Astrocyte (in vitro differentiated cells and primary cell): ENCODE results near the gene HS6ST2. TPM values are rescaled to one million over a fixed set of nuclear protein-coding genes. Genes with fewer than 3 reads are reported as not detected.

Experiments used
- DNase-seq: peaks from one replicate; pipeline ENCODE4 v3.0.0-alpha.2; 2010; ENCODE audit warnings: low read depth
- FAIRE-seq: peaks from 2 replicates; lab custom pipeline; 2011; peaks lifted over from hg19 to GRCh38; lab: Jason Lieb, UNC
- H2AFZ ChIP-seq: 2 replicates; pipeline ENCODE4 v1.6.0; 2012; ENCODE audit warnings: low read depth, low read length, inconsistent platforms
- H3K27ac ChIP-seq: 2 replicates; pipeline ENCODE4 v1.5.1; 2011; ENCODE audit warnings: low read depth, low read length, inconsistent platforms
- H3K27me3 ChIP-seq: 2 replicates; pipeline ENCODE4 v1.6.0; 2011; ENCODE audit warnings: low read length, inconsistent platforms; ENCODE audit not compliant: insufficient read depth
- H3K36me3 ChIP-seq: 2 replicates; pipeline ENCODE4 v1.5.1; 2011; ENCODE audit warnings: low read length, inconsistent platforms; ENCODE audit not compliant: insufficient read depth
- H3K4me1 ChIP-seq: 2 replicates; pipeline ENCODE4 v1.5.1; 2011; ENCODE audit warnings: low read length, inconsistent platforms; ENCODE audit not compliant: insufficient read depth
- H3K4me2 ChIP-seq: 2 replicates; pipeline ENCODE4 v1.6.0; 2012; ENCODE audit warnings: low read length, inconsistent platforms
- H3K4me3 ChIP-seq: 2 replicates; pipeline ENCODE4 v1.5.1; 2011; ENCODE audit warnings: low read depth, mild to moderate bottlenecking, low read length, inconsistent platforms; ENCODE audit not compliant: insufficient read depth
- H3K79me2 ChIP-seq: 2 replicates; pipeline ENCODE4 v1.6.0; 2012; ENCODE audit warnings: mild to moderate bottlenecking, low read length, inconsistent platforms; ENCODE audit not compliant: insufficient read depth
- H3K9ac ChIP-seq: 2 replicates; pipeline ENCODE4 v1.6.0; 2012; ENCODE audit warnings: mild to moderate bottlenecking, low read length, inconsistent platforms
- H3K9me3 ChIP-seq: 2 replicates; pipeline ENCODE4 v1.5.1; 2012; ENCODE audit warnings: low read depth, mild to moderate bottlenecking, low read length, inconsistent platforms; ENCODE audit not compliant: insufficient read depth
- H4K20me1 ChIP-seq: 2 replicates; pipeline ENCODE4 v1.6.0; 2012; ENCODE audit warnings: low read length, inconsistent platforms; ENCODE audit not compliant: insufficient read depth
- H3K27ac Mint-ChIP-seq: one replicate; pipeline ENCODE4 v1.8.0; 2021; ENCODE audit warnings: mild to moderate bottlenecking, mixed read lengths; ENCODE audit not compliant: unreplicated experiment
- H3K27me3 Mint-ChIP-seq: one replicate; pipeline ENCODE4 v1.8.0; 2021; ENCODE audit warnings: low read depth, mixed read lengths; ENCODE audit not compliant: unreplicated experiment
- H3K36me3 Mint-ChIP-seq: one replicate; pipeline ENCODE4 v1.8.0; 2021; ENCODE audit warnings: low read depth, mixed read lengths; ENCODE audit not compliant: unreplicated experiment
- H3K4me1 Mint-ChIP-seq: one replicate; pipeline ENCODE4 v1.8.0; 2021; ENCODE audit warnings: low read depth, mixed read lengths; ENCODE audit not compliant: unreplicated experiment
- H3K4me3 Mint-ChIP-seq: one replicate; pipeline ENCODE4 v1.8.0; 2021; ENCODE audit warnings: mild to moderate bottlenecking, moderate library complexity, mixed read lengths; ENCODE audit not compliant: unreplicated experiment
- H3K9me3 Mint-ChIP-seq: one replicate; pipeline ENCODE4 v1.8.0; 2021; ENCODE audit warnings: mild to moderate bottlenecking, mixed read lengths; ENCODE audit not compliant: unreplicated experiment
- EZH2 ChIP-seq: IDR thresholded peaks from 2 replicates; pipeline ENCODE4 v1.6.1; 2012; ENCODE audit warnings: mild to moderate bottlenecking, low read length, inconsistent platforms; ENCODE audit not compliant: insufficient read depth
- total RNA-seq: library from RNA; stranded (reverse); gene quantifications from 2 replicates; pipeline ENCODE4 v1.2.1, GENCODE V29; 2021
- TF ChIP-seq, protein P1 (sequence below): IDR thresholded peaks from 2 replicates; pipeline ENCODE4 v1.5.1; 2011; ENCODE audit warnings: low read depth, mild to moderate bottlenecking, inconsistent platforms, low read length, moderate library complexity; ENCODE audit not compliant: insufficient read depth

The HS6ST2 gene
- total RNA-seq, 1 donor from 2014 or later = 12.9 TPM

DNA sequence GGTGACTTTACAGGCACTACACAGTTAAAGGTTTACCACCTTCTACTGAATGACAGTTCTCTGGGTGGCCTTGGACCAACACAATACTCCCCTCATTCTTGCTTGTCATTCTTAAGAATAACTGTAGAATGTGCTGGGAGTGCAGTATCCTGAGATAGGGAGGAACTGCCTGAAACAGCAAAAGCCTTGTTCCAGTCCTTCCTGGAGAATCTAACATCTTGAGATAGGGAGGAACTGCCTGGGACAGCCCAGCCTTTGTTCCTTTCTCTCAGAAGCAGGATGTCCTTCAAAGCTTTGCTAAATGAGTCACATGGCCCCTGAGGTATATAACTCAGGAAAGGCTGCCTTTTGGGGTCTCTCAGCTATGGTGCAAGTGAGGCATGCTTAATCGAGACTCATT is 323.9 kb downstream of the HS6ST2 start:
- Mint-ChIP-seq H3K27me3 (peaks cover 2% of the 10 kb centered on the region), H3K36me3 (no peaks in the 10 kb centered on the region), H3K4me1 (no peaks in the 10 kb centered on the region), H3K4me3 (no peak overlapping the region), H3K9me3 (peaks cover 2% of the 10 kb centered on the region), H3K27ac (no peak overlapping the region)
- Histone ChIP-seq H3K79me2 (no peaks in the 10 kb centered on the region), H3K4me1 (no peaks in the 10 kb centered on the region), H3K9ac (no peak overlapping the region), H3K36me3 (no peaks in the 10 kb centered on the region), H3K27ac (no peak overlapping the region), H3K4me3 (no peak overlapping the region), H3K4me2 (no peak overlapping the region), H3K27me3 (no peaks in the 10 kb centered on the region), H3K9me3 (no peaks in the 10 kb centered on the region), H2AFZ (no peak overlapping the region), H4K20me1 (no peaks in the 10 kb centered on the region)
- DNase-seq (no peak), FAIRE-seq (no peak)
- TF ChIP-seq EZH2 = no peak
- TF ChIP-seq, protein P1, sequence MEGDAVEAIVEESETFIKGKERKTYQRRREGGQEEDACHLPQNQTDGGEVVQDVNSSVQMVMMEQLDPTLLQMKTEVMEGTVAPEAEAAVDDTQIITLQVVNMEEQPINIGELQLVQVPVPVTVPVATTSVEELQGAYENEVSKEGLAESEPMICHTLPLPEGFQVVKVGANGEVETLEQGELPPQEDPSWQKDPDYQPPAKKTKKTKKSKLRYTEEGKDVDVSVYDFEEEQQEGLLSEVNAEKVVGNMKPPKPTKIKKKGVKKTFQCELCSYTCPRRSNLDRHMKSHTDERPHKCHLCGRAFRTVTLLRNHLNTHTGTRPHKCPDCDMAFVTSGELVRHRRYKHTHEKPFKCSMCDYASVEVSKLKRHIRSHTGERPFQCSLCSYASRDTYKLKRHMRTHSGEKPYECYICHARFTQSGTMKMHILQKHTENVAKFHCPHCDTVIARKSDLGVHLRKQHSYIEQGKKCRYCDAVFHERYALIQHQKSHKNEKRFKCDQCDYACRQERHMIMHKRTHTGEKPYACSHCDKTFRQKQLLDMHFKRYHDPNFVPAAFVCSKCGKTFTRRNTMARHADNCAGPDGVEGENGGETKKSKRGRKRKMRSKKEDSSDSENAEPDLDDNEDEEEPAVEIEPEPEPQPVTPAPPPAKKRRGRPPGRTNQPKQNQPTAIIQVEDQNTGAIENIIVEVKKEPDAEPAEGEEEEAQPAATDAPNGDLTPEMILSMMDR = no peak

DNA sequence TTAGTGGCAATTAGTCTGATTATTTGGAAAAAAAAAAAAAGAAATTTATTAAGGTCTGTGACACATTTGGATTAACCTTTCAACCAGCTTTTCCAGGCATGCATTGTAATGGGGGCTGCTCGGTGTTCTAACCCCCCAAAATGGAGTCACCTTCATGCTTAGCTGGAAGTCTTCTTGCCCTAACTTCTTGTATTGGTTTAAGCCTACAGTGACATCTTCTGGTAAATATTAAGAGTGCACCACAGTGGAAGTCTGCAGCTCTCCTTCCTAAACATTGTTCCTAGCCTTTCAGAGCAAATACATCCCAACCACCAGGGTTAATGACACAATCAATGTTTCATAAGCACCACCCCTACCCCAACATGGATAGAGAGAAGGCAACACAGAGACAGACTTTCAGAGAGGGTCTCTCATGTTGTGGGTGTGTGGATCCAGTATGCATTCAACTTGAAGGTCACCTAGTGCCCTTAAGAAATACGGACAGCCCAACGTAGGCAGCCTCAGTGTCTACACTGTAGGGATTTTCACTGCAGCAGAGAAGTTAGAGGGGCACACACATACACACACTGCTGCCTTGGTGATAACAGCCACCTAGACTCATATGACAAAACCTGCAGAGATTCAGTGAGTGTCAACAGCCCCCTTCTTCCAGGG is 326.7 kb downstream of the HS6ST2 start:
- Mint-ChIP-seq H3K4me1 (no peaks in the 10 kb centered on the region), H3K27me3 (no peaks in the 10 kb centered on the region), H3K4me3 (no peak overlapping the region), H3K9me3 (peaks cover 2% of the 10 kb centered on the region), H3K36me3 (no peaks in the 10 kb centered on the region), H3K27ac (no peak overlapping the region)
- no peaks in the 10 kb centered on the region for H3K4me1 ChIP-seq
- no peaks in the 10 kb centered on the region for H3K79me2 ChIP-seq
- H3K4me2 ChIP-seq = no peak overlapping the region
- H3K36me3 ChIP-seq = no peaks in the 10 kb centered on the region
- H3K9me3 ChIP-seq = no peaks in the 10 kb centered on the region
- no peak overlapping the region for H3K9ac ChIP-seq
- no peaks in the 10 kb centered on the region for H3K27me3 ChIP-seq
- peak; percentile 93 for FAIRE-seq
- H3K27ac ChIP-seq = no peak overlapping the region
- H3K4me3 ChIP-seq = no peak overlapping the region
- H2AFZ ChIP-seq = no peak overlapping the region
- H4K20me1 ChIP-seq = no peaks in the 10 kb centered on the region
- no peak for DNase-seq
- TF ChIP-seq EZH2 = no peak
- TF ChIP-seq, protein P1 = peak; percentile 39

DNA sequence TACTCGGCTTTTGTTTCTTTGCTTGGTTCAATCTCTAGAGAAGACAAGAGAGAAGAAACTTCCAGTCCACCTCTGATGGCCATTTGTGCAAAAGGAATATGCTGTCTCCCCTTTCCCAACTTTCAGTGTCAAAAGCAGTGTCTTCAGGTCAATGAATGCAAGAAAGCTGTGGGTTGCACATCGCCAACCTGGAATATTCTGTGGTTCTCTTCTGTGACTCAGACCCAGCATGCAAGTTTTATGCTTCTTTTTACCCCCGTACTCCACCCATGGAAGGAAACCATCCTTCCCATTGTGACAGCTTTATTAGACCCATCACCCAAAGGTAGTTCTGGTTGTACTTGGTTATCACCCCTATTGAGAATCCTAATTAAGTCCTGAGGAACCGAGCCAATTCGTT is 334.0 kb downstream of the HS6ST2 start:
- Histone ChIP-seq H3K4me1 (no peaks in the 10 kb centered on the region), H3K27ac (no peak overlapping the region), H3K27me3 (no peaks in the 10 kb centered on the region), H4K20me1 (no peaks in the 10 kb centered on the region), H3K9ac (no peak overlapping the region), H3K79me2 (no peaks in the 10 kb centered on the region), H3K4me3 (no peak overlapping the region), H2AFZ (no peak overlapping the region), H3K36me3 (no peaks in the 10 kb centered on the region), H3K4me2 (no peak overlapping the region), H3K9me3 (no peaks in the 10 kb centered on the region)
- Mint-ChIP-seq H3K4me1 (peaks cover 2% of the 10 kb centered on the region), H3K36me3 (no peaks in the 10 kb centered on the region), H3K27me3 (no peaks in the 10 kb centered on the region), H3K4me3 (no peak overlapping the region), H3K27ac (no peak overlapping the region), H3K9me3 (no peaks in the 10 kb centered on the region)
- DNase-seq (no peak), FAIRE-seq (peak; percentile 76)
- TF ChIP-seq, protein P1 = no peak
- TF ChIP-seq EZH2 = no peak
